HK-2 (cell line): ENCODE data around the gene PTHLH.

Experiments
- DNase-seq: peaks from one replicate; pipeline ENCODE4 v3.0.0-alpha.2; 2018; ENCODE audit not compliant: unreplicated experiment

The PTHLH gene

DNA sequence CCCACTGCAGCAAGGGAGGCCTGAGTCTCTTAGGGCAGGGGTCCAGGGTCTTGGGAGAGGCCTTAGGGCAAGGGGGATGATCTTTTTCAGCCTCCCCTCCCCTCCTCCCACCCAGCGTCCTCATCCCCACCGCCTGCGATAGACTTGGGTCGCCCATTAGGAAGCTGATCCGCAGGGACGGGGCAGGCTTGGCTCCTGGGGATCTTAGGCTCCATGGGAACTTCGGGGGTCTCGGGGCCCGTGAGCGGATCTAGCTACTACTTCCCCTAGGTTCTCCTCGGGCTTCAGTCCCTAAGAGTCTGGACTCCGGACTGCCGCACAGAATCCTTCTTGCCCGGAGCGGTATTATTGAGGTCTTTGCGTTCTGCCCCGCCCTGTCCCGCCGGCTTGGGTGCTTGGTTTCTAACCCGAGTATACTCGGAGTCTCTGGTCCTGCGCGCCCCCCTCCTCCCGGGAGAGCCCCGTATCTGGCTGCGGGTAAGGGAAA lies 2.2 kb upstream of the PTHLH start:
- DNase-seq = no peak

DNA sequence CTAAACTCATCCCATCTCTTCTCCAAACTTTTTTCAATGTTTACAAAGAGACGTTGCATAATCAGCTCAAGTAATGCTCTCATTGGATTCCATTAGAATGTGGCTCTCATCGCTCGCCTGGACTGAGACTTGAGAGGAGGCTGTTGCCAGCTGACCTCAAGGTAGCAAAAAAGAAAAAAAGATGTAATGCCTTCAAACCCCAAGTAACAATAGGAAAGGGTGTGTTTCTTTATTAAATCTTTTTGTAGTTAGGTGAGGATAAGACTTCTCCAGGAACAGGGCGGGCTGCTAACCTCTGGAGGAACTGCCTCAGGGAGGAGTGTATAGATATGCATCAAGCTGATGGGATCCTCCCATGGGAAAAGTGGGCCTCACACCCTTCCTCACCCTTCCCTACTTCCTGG lies 956 bp upstream of the PTHLH start:
- DNase-seq = no peak

DNA sequence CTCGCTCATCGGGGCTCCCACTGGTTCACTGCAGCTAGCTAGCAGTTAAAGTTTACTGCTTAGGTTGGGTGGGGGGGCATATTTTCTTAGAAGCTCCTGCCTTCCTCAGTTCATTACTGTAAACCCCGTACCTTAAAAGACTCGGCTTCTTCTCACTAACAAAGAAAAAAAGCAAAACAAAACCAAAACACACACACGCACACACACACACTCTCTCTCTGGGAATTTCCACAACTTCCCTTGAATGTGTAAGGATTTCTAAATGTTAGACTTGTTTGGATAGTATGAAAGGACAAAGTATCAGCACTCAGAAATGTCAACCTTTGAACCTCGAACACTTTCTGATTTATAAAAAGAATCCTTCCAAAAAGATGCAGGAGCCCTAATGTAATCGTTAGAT lies 927 bp downstream of the PTHLH start:
- DNase-seq = no peak

DNA sequence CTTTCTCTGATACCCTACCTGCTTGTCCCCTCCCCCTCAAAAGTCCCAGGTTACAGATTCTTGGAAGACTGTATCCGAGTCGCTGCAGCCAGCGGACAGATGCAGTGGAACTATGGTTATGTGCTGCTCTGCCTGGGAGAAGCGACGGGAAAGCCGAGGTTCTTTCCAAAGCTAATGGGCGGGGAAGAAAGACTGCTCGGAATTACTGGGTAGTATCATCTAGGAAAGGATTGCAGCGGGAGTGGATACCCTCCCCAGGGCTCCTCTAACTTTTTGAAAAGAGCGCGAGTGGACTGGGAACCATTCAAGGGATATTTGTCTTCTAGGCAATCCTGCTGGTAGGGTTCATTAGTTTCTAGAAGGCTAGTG lies 1.4 kb downstream of the PTHLH start:
- no peak for DNase-seq

DNA sequence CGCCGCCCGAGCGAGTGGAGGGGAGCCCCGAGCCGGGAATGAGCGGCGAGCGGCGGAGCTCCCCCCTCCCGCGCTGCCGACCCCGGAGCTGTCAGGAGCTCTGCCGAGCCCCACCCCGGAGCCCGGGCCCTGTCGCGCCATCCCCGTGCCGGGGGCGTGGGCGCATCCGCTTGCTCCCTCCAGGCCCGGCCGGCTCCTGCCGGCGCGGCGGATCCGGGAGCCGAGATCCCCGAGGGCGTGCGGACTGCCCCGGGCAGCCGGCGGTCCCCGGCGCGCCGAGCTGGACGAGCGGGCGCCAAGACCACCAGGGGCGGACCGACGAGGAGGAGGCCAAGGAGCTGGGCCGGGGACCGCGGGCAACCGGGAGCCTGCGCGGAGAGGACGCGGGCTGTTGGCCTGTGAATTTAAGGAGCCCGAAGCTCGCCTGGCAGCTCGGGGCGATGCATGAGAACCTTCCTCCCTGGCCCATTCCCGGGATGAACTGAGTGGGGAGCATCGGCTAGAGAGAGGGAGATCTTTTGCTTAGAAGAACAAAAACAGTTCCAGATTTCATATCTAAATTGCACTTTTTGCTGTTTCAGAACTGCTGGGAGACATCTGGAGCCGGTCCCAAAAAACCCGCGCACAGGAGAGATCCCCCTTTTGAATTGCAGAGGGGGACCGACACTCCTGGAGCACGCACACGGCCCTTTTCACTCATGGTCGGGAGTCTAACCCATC lies 2.0 kb downstream of the PTHLH start:
- DNase-seq = no peak

DNA sequence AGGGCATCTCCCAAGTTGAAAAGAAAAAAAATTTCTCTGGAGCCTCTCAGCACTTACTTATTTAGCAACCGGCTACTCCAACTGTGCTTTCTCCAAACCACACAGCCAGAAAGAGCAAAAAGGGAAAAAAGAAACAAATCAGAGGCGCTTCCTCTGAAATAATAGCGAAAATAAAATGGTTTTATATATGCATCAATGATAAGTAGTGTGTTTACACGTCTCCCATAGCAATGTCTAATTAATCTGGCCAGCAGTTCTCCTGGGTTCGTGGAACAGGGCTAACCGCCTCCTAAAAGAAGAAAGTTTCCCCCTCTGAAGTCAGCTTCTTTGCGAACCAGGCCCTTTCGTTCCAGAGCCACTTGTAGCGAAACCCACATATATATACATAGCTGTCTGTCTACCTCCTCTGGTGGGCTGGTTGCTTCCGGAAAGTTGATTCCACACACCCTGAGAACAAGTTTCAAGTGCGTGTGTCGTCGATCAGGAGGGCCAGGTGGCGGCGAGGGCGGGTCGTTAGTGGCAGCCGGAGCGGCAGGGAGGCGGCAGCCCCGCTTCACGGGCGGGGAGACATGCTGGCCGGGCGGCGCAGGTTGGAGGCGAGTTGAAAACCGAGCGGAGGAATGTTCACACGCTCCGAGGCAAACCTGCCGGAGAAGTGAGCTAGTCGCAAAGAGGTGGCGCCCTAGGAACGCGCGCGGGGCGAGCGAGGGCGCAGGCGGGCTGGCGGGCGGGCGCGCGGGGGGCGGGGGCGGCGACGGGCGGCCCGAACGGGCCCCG lies 2.7 kb downstream of the PTHLH start:
- peak; percentile 84 for DNase-seq

DNA sequence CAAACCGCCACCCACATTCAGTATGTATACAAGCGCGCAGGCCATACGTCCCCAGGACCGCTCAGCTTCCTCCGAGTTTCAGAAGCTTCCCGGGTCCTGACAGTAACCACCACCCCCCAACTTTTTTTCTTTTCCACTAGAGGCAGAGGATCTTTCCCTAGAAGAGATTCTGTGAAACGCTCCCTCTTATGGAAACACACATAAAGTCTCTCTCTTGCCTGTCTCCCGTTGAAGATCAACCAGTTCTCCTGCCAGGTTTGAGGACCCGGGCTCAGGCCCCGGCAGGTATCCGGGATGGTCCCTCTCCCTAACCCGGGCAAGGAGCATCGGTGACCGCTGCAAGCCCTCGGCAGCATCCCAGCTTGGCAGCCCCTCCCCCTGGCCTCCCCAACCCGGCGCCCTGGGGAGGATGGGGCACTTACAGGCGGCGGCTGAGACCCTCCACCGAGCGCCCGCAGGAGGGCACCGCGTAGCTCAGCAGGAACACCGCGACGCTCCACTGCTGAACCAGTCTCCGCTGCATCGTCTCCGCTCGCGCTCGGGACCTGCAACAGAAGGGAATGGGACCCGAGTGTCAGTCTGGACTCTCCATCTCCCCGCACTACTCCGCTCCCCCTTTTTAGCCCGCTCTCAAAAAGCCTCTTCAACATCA lies 3.4 kb downstream of the PTHLH start:
- peak; percentile 34 for DNase-seq

DNA sequence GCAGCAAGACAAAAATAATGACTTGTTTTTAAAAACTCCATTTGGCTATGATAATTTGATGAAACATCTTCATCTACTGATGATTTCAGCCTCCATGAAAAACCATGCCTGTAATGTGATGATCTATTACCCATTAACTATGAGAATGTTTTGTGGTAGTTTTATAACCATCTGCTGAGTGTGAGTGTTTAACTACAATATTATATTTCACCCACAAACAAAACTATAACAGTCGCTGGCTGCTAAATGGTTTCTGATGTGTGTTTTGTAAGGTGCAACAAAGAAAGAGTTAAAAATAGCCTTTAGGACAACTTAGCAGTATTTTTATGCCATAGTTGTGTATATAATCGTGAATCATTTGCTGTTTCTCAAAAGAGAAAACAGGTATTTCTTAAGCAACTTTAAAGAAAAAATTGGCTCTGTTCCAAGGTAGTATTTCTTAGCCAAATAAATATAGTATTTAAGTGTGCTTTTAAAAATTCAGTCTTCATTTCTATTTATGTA lies 4.9 kb downstream of the PTHLH start:
- DNase-seq = no peak

DNA sequence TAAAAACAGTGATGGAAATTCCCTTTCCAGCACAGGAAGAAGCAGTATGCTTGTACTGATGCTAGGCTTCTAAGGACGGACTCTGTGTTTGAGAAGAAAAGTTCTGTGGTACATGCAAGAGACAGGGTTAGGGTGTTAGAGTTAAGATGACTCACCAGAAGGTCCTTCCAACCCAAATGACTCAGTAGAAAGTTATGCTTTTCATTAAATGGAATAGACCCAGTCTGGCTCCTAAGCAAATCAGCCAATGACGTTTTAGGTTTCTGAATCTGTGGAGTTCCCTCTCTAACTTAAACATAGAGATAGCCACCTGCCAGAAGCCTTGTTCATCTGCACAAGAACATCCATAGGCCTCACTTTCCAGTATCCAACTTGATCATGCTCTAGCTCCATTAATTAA lies 5.7 kb downstream of the PTHLH start:
- DNase-seq = no peak

DNA sequence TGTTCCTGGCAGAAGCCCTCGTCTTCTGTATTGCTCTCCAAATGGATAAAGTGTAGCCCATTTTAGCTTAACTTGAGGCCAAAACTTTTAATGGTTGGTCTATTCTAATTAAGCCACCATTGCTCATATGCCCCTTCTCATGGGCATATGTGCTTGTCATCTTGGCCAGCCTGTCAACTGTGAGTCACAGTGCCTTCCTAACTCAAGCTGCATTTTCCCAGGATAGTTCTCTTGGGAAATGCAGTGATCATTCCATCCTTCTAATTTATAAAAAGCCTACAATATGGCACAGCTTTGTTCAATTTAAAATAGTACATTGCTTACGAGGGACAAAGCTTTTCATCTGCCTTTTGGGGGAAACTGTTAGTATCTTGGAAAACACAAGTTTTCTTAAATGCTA lies 6.6 kb downstream of the PTHLH start:
- no peak for DNase-seq

DNA sequence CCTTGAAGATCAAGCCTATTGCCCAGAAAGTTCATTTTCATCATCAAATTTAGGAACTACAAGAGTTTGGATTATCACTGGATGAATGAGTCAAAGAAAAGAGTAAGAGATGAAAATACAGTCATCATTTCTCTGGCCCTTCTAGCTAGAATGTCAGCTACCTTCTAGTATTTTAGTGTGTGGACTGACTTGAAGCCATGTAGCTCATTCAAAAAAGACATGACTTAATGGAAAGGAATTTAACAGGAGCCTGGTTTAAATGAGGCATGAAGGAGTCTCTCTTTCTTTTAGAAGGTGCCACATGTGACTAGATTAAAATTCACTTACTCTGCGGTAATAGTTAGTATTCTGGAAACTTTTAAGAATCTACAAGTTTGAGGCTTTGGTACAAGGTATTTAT lies 7.1 kb downstream of the PTHLH start:
- no peak for DNase-seq

DNA sequence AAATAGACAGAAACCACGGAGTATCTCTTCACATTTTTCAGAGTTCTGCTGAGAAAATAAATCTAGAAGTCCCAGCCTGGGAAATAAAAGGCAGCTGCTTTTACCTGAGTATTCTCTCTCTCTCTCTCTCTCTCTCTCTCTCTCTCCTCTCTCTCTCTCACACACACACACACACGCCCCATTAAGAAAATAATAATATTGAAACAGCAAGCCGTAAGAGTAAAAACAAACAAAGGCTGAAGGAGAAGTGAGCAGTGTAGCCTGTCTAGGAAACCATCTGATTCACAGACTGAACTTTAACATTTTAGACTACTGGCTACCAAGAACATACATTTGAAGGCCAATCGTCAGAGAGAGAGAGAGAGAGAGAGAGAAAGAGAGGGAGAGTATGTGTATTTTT lies 8.4 kb downstream of the PTHLH start:
- DNase-seq = no peak

DNA sequence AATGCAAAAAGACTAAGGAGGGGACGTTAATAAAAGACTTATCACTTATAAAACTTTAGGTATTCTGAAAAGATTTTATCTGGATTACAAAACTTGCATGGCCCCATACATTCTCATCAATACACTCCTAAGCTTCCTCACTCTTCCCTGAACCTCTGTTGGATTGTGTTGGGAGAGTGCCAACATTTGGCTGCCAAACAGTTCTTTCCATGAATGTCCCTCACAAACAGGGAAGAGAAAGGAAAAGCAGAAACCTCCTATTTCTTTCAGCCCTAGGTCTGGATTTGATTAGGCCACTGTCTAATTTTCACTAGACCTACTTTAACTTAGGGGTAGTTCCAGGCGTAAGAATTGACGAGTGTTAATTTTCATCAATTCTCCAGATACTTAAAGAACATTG lies 11.7 kb downstream of the PTHLH start:
- no peak for DNase-seq

DNA sequence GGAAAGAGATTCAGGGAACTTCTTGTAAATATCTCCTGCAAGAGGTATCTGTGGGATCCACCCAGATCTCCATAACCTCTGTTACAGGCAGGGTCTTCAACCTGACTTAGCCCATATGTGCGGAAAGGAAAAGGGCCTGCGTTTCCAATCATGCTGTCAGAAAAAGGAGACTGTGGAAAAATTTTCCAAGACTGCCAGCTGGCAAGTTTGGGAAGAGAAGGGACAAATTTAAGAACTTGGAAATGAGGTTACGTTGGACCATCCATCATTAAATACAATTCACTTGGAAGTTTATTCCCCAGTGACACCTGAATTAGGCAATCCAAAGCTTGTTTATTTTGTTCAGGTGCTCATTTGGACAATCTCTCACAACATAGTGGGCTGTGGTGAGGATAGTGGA lies 13.9 kb downstream of the PTHLH start:
- no peak for DNase-seq

DNA sequence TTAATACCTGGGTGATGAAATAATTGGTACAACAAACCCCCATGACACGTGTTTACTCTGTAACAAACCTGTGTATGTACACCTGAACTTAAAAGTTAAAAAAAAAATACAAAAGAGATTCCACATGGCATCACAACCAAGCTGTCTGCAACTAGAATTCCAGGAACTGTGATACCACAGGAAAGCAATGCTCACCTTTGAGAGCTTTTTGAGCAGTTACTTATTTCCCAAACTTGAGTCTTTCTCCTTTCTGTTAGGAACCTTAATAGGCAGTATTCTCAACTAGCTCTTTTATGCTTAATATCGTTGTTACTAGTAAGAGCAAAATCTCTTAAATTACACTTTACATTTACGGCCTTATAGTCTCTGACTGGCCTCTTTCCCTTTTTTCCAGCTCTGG lies 15.2 kb downstream of the PTHLH start:
- no peak for DNase-seq

DNA sequence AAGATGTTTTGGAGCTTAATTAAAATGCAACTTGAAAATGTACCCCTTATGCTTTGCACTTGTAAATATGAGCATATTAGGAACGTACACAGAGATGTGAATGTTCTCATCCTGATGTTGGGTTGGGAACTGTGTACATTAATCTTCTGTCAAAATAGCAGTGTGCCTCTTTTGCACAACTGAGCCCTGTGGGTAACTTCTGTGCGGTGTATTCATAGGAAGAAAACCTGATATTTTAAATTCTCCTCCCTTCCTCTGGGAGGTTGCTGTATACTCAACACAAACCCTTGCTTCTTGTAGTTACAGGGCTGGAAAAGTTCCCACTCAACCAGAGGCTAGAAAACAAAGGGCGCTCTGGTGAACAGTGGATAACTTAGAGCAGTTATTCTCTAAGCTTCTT lies 18.7 kb downstream of the PTHLH start:
- no peak for DNase-seq

DNA sequence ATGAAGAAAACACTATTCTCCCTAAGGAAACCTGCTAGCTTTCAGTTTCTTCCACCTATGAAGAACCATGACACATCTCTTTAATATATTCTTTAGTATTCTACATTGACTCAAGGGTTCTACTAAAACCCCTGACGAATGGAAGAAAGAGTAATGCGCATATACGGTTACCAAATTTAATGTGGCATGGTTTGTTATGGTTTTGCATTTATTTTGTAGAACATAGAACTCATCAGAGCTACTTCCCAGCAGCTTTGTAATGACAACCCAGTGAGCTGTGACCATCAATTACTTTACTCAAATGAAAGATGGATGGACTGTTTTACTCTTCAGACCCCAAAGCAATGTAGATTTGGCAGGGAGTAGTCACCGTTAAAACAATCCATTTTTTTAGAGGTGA lies 19.2 kb downstream of the PTHLH start:
- no peak for DNase-seq

DNA sequence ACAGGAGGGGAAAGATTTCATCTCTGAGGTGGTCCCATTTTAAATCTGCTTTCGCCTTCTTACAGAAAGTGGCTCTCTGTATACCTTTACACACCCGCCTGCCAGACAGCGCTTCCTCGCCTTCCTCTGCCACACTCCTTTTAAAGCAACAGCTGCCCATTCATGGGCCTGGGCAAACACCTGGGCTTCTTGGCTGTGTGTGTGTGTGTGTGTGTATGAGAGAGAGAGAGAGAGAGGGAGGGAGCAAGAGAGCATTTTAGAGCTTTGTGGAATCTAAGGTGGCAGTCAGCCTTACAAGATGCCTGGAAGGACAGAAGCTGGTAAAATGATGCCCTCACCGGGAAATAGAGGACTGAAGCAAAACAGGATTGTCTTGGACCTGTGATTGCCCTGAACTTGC lies 20.0 kb downstream of the PTHLH start:
- no peak for DNase-seq

DNA sequence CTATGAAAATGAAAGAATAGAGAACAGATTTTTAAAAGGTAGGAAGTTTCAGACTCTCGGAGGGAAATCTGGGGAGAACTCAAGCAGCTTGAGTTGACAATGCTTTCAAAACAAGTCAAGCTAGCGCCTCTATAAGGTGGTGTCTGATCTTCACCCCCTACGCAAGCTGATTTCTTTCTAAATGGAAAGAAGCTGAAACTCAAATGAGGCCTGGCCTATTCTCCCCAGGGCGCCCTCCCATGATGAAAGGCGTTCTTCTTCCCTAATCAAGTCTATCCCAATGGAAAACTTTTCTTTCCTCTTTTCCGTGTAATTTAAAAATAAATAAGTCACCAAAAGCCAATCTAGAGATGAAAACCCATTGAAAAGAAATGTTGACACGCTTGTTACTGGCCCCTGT lies 20.6 kb downstream of the PTHLH start:
- DNase-seq = no peak

DNA sequence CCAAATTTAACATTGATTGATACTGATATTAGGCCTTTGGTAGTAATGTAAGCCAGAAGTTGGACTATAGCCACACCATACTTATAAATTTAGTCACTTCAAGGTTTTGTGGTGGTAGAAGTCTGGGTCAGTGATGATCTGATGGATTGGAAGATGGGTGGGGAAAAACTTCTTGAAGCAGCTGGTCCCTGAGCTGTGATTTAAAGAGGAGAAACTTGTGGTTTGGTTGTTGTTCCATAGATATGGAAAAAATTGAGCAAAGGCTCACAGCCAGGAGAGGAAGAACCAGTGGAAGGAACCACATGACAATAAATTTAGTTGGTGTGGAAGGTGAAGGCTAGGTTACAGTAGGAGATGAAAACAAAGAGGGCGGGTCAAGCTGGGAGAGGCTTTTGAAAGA lies 26.1 kb downstream of the PTHLH start:
- DNase-seq = no peak

DNA sequence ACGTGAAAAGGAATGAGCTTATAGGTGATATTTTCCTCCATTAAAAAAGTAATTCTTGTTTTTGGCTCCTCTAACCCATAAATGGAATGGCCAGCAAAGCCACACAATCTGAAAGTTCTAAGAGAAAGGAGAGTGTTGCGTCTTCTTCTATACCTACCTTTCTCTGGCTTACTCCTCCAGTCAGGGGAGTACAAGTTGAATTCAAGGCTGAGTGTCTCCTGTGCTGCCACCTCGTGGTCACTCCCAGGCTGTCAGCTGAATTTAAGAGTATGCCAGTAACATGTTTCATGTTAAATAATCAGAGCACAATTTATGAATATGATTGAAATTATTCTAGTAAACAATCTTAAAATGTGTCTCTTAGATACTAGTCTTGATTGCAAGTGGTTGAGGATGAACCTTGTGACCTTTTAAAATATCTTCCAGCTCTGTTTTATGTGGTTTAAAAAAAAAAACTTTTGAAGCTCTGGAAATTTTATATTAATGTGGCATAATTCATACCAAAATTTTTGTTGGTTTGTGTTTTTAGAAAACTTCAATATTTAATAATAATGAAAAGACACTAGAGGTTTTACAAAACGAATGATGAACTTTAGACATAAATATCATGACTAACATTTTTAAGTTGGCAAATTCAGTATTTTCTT lies 31.7 kb downstream of the PTHLH start:
- DNase-seq = peak; percentile 60

DNA sequence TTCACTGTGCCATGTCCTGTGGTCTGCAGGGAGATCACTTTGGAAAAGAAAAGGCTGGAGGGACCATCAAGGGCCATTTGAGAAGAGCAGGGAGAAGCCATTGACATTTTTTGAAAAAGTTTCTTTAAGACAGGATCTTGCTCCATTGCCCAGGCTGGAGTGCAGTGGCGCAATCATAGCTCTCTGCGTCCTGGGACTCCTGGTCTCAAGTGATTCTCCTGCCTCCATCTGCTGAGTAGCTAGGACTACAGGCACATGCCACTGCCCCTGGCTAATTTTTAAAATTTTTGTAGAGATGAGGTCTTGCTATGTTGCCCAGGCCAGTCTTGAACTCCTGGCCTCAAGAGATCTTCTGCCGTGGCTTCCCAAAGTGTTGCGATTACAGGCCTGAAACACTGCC lies 32.3 kb downstream of the PTHLH start:
- DNase-seq = no peak
